GM12878 (cell line): ENCODE measurements around the gene MAP3K5. TPM values are rescaled to one million over a fixed set of nuclear protein-coding genes. Genes with fewer than 3 reads are reported as not detected.

ENCODE experiments used
- ATAC-seq: fragments of 200-7000 bp; cut with Tn5 transposase; 3 replicates; pipeline ENCODE4 v1.9.1; 2020; ENCODE audit warnings: mild to moderate bottlenecking, moderate library complexity
- BruUV-seq: library from RNA; stranded (reverse); fragments of 400-500 nt; replicated peaks from 2 replicates; lab custom pipeline; 2021; lab: Mats Ljungman, UMichigan
- CTCF ChIA-PET: fragments of 300-600 bp; sonication (Branson Sonifier 250); formaldehyde crosslinking; extraction: SDS; loops from one replicate; lab custom pipeline; 2021; ENCODE audit warnings: inconsistent platforms; lab: Yijun Ruan, JAX
- POLR2A ChIA-PET: fragments of 350-600 bp; formaldehyde crosslinking; extraction: SDS; loops from one replicate; lab custom pipeline; 2021; ENCODE audit warnings: inconsistent platforms; lab: Charles Lee
- RAD21 ChIA-PET: fragments of 300-600 bp; sonication (Branson Sonifier 250); formaldehyde crosslinking; loops from one replicate; lab custom pipeline; 2023; ENCODE audit warnings: antibody characterized with exemption; ENCODE audit not compliant: unreplicated experiment; lab: Charles Lee
- SMC1A ChIA-PET: fragments of 300-600 bp; sonication (Branson Sonifier 250); formaldehyde crosslinking; loops from one replicate; lab custom pipeline; 2023; ENCODE audit not compliant: unreplicated experiment, uncharacterized antibody; lab: Charles Lee
- DNase-seq: peaks from one replicate; pipeline ENCODE4 v3.0.0-alpha.2; 2011; ENCODE audit warnings: low read depth, low spot score
- FAIRE-seq: peaks from 3 replicates; lab custom pipeline; 2011; peaks lifted over from hg19 to GRCh38; lab: Jason Lieb, UNC
- H2AFZ ChIP-seq: 2 replicates; pipeline ENCODE4 v1.6.0; 2011; ENCODE audit warnings: low read depth, low read length, control low read depth; ENCODE audit not compliant: control insufficient read depth
- H3K27ac ChIP-seq: 2 replicates; pipeline ENCODE4 v1.5.1; 2011; ENCODE audit warnings: control low read depth; ENCODE audit not compliant: control insufficient read depth, insufficient read depth
- H3K27me3 ChIP-seq, 2 experiments: replicated peaks in 1 of 2; 2 replicates each; pipeline versions ENCODE4 v1.6.0 to v1.6.1; 2011; ENCODE audit warnings: low read length in 1 of 2; ENCODE audit not compliant: control insufficient read depth in 2 of 2, insufficient read depth in 2 of 2
- H3K36me3 ChIP-seq, 2 experiments: 2 replicates each; pipeline ENCODE4 v1.5.1; 2011; ENCODE audit warnings: low read length in 1 of 2; ENCODE audit not compliant: control insufficient read depth in 2 of 2, insufficient read depth in 2 of 2
- H3K4me1 ChIP-seq: 2 replicates; pipeline ENCODE4 v1.6.1; 2011; ENCODE audit warnings: mild to moderate bottlenecking, low read length, moderate library complexity, mixed read lengths; ENCODE audit not compliant: control insufficient read depth, insufficient read depth
- H3K4me2 ChIP-seq: 2 replicates; pipeline ENCODE4 v1.6.0; 2011; ENCODE audit warnings: control low read depth; ENCODE audit not compliant: control insufficient read depth, insufficient read depth
- H3K4me3 ChIP-seq: fragments of 200-600 bp; sonication (generic); 2 replicates; pipeline ENCODE4 v1.5.1; 2016
- H3K79me2 ChIP-seq: 2 replicates; pipeline ENCODE4 v1.6.0; 2011; ENCODE audit warnings: low read length; ENCODE audit not compliant: control insufficient read depth, insufficient read depth
- H3K9ac ChIP-seq: 2 replicates; pipeline ENCODE4 v1.8.0; 2011; ENCODE audit warnings: low read length, control low read depth, mixed read lengths; ENCODE audit not compliant: control insufficient read depth, insufficient read depth
- H3K9me3 ChIP-seq: replicated peaks from 3 replicates; pipeline ENCODE4 v1.5.1; 2011; ENCODE audit warnings: mild to moderate bottlenecking, low read length; ENCODE audit not compliant: control insufficient read depth, insufficient read depth
- H4K20me1 ChIP-seq: 2 replicates; pipeline ENCODE4 v1.6.0; 2011; ENCODE audit not compliant: control insufficient read depth, insufficient read depth
- CBX3 ChIP-seq: fragments of 200-600 bp; sonication (generic); IDR thresholded peaks from 2 replicates; pipeline ENCODE4 v1.6.1; 2016; ENCODE audit warnings: low read depth, borderline replicate concordance
- E2F8 ChIP-seq: fragments of 450-650 bp; IDR thresholded peaks from 2 replicates; pipeline ENCODE4 v1.6.1; 2018; ENCODE audit warnings: mild to moderate bottlenecking, low read depth, moderate library complexity; ENCODE audit not compliant: partially characterized antibody
- HDAC2 ChIP-seq: fragments of 200-600 bp; sonication (generic); IDR thresholded peaks from 2 replicates; pipeline ENCODE4 v1.6.1; 2017
- NFYA ChIP-seq: IDR thresholded peaks from 2 replicates; pipeline ENCODE4 v1.6.1; 2011; ENCODE audit warnings: low read depth, mild to moderate bottlenecking, low read length, improper control_type of control experiment, borderline replicate concordance
- NKRF ChIP-seq: fragments of 450-650 bp; conservative IDR thresholded peaks from 2 replicates; pipeline ENCODE4 v1.6.1; 2017; ENCODE audit warnings: mild to moderate bottlenecking, moderate library complexity
- PAX5 ChIP-seq: IDR thresholded peaks from 2 replicates; pipeline ENCODE4 v1.6.1; 2011; ENCODE audit warnings: low read depth, low read length, borderline replicate concordance
- RAD21 ChIP-seq: IDR thresholded peaks from 2 replicates; pipeline ENCODE4 v1.6.1; 2011; ENCODE audit warnings: mild to moderate bottlenecking, low read depth, low read length, moderate library complexity; ENCODE audit not compliant: insufficient read depth
- RELB ChIP-seq: fragments of 450-650 bp; IDR thresholded peaks from 2 replicates; pipeline ENCODE4 v1.6.1; 2017; ENCODE audit warnings: low read depth, mild to moderate bottlenecking, moderate library complexity
- SPI1 ChIP-seq: IDR thresholded peaks from 2 replicates; pipeline ENCODE4 v1.6.1; 2011; ENCODE audit warnings: low read depth, mild to moderate bottlenecking, low read length, moderate library complexity, borderline replicate concordance; ENCODE audit not compliant: insufficient read depth
- SREBF1 ChIP-seq: IDR thresholded peaks from 2 replicates; pipeline ENCODE4 v1.6.1; 2012; ENCODE audit warnings: mild to moderate bottlenecking, low read length
- SRF ChIP-seq, 2 experiments: IDR thresholded peaks; 2 replicates each; pipeline ENCODE4 v1.6.1; 2011; ENCODE audit warnings: low read depth in 2 of 2, low read length in 2 of 2, mild to moderate bottlenecking in 1 of 2, moderate library complexity in 1 of 2
- ZNF687 ChIP-seq: fragments of 450-650 bp; IDR thresholded peaks from 2 replicates; pipeline ENCODE4 v1.6.1; 2017; ENCODE audit warnings: mild to moderate bottlenecking, moderate library complexity
- WGBS: methylation state at CpG from one replicate; pipeline ENCODE4 v1.1.6; 2016; ENCODE audit warnings: low lambda C conversion rate; ENCODE audit not compliant: insufficient replicate concordance, insufficient coverage; ENCODE audit errors: missing lambda C conversion rate; 5-methylcytosine and 5-hydroxymethylcytosine counted together
- in situ Hi-C: fragments of 300-500 bp; cut with MboI; formaldehyde crosslinking; loops from 9 replicates; pipeline ENCODE4 v1.14.3; 2018; ENCODE audit warnings: mixed read lengths
- intact Hi-C: fragments of 100-400 bp; cut with micrococcal nuclease; formaldehyde crosslinking; loops from one replicate; pipeline ENCODE4 v1.14.2; 2022; ENCODE audit not compliant: unreplicated experiment
- polyA plus RNA-seq, 11 experiments: library from polyadenylated mRNA; depleted of rRNA in 4 of 11; unstranded in 6 of 11; stranded (reverse) in 5 of 11; fragments of >200 nt; fragmentation: Nextera tagmentation in 4 of 11; fragmentation: Illumina TruSeq in 1 of 11; extraction: Ambion mirVana in 4 of 11; extraction: Trizol in 1 of 11; gene quantifications; 1 replicate in 1 of 11; 2 replicates in 10 of 11; pipeline versions ENCODE4 v1.2.1 to v1.2.3, GENCODE V29; 2011 to 2016; ENCODE audit warnings: inconsistent platforms in 2 of 11, missing spikeins in 2 of 11, low read depth in 1 of 11
- total RNA-seq, 4 experiments: library from RNA; depleted of rRNA in 3 of 4; stranded (reverse); fragments of >200 nt in 3 of 4; fragmentation: Illumina TruSeq in 1 of 4; extraction: Trizol in 1 of 4; gene quantifications; 2 replicates each; pipeline versions ENCODE4 v1.2.1 to v1.2.3, GENCODE V29; 2013 to 2021

Gene MAP3K5
- total and polyA plus RNA-seq, 10 of the 15 experiments (the other 5 are each of a cell fraction or from before 2014, with no cell fraction given), result 5.4 to 34.3 (median 26.4) TPM

DNA sequence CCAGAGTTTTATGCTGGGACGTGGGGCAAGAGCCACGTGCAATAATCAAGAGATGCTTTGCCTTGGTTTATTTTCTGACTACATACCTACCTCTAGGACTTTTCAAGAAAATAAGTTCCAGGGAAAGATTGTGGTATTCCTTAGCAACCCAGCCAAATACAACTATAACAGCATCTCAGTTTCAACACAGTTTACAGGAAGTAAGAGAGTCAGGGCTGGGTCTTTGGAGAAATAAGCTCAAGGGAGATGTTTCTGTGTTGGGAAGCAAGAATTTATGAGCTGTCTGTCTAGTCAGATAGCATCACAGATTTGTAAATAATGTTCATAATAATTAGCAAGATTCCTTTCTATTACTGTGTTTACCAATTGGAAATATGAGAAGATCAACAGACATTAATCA lies 35.1 kb downstream of the MAP3K5 start:
- Histone ChIP-seq H3K27me3 (no peaks in the 10 kb centered on the region), H2AFZ (no peak overlapping the region), H3K9me3 (no peaks in the 10 kb centered on the region), H3K4me1 (peaks cover 52% of the 10 kb centered on the region), H3K36me3 (peaks cover 4 to 14% of the 10 kb centered on the region in 2 experiments; a peak in 3 of 4 replicates), H4K20me1 (no peaks in the 10 kb centered on the region), H3K27ac (no peak overlapping the region), H3K4me3 (no peak overlapping the region), H3K79me2 (peaks cover 96% of the 10 kb centered on the region), H3K9ac (no peak overlapping the region), H3K4me2 (no peak overlapping the region)
- SMC1A ChIA-PET, result interaction anchor here (0.8 to 2.2 kb wide), 4 partner anchors 10 to 44 kb away, joined by 3 to 6 read pairs (median 4); no protein-coding TSS in a partner anchor
- CTCF ChIA-PET, result interaction anchor here (1.0 to 1.7 kb wide), 4 partner anchors 11 to 113 kb away, joined by 3 to 6 read pairs (median 5); partner anchors contain the start of gene MAP3K5
- RAD21 ChIA-PET, result interaction anchor here (0.7 to 1.7 kb wide), 6 partner anchors 10 to 45 kb away, joined by 3 to 6 read pairs (median 4); partner anchors contain the start of gene MAP3K5
- TSS peak; percentile 11 for BruUV-seq
- in situ Hi-C loops, result no loop called here
- POLR2A ChIA-PET, result interaction anchor here (1.1 to 2.6 kb wide), 4 partner anchors 29 to 35 kb away, joined by 3 to 11 read pairs (median 4); partner anchors contain the start of gene MAP3K5
- no peak for FAIRE-seq
- no peak for DNase-seq
- TF ChIP-seq SRF (IDR thresholded peaks at IDR 0.05; ENCODE audit: low read depth in 2 of 2, low read length in 2 of 2) (no peak), SPI1 (no peak), RAD21 (no peak), NFYA (no peak), NKRF (no peak), CBX3 (no peak), RELB (no peak), E2F8 (no peak), SREBF1 (no peak), ZNF687 (no peak), PAX5 (no peak), HDAC2 (no peak)
- intact Hi-C loops, result no loop called here
- 98% methylated on average over 2 of the region's 2 CpGs for WGBS
- ATAC-seq, result no peak
